ENCODE measurements around the gene FLACC1.

DNA sequence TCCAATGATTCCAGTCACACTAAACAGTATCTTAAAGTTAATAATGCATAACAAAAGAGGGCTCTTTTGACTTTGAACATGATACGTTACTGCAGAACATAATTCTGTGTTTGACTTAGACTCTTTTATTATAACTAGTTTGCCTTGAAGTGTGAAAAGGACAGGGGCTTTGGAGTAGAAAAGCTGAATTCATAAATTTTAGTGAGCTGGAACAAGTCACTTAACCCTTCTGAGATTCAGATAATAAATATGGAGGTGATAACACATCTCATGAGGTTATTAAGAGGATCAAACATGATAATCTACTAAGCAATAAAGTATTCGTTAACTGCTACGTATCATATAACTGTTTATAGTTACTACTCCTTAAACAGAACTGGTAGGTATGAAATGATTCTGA, 44.7 kb upstream of the FLACC1 start:
- TF ChIP-seq CTCF (IDR thresholded peaks at IDR 0.05) (no peak), EZH2 (IDR thresholded peaks at IDR 0.05; ENCODE audit: borderline replicate concordance, insufficient read depth, low read depth, low read length, poor library complexity, severe bottlenecking) (no peak)

All from B cell (primary cell).